BLaER1 treated with 17β-estradiol and CSF1 and Interleukin-3, amounts not matched to agents 10 nM and 100 nM (cell line): ENCODE measurements around the gene CNR1.

Source experiments
- H3K27ac ChIP-seq, 11 experiments: shearing (Covaris generic); formaldehyde crosslinking; 2 replicates each; pipeline ENCODE4 v1.8.1; 2022
- H3K27me3 ChIP-seq, 11 experiments: shearing (Covaris generic); formaldehyde crosslinking; 2 replicates each; pipeline ENCODE4 v1.8.1; 2022
- H3K36me3 ChIP-seq, 11 experiments: shearing (Covaris generic); formaldehyde crosslinking; 2 replicates each; pipeline ENCODE4 v1.8.1; 2022
- H3K4me1 ChIP-seq, 10 experiments: shearing (Covaris generic); formaldehyde crosslinking; 2 replicates each; pipeline ENCODE4 v1.8.1; 2022
- H3K4me2 ChIP-seq, 11 experiments: shearing (Covaris generic); formaldehyde crosslinking; 2 replicates each; pipeline ENCODE4 v1.8.1; 2022
- H3K4me3 ChIP-seq, 10 experiments: shearing (Covaris generic); formaldehyde crosslinking; 2 replicates each; pipeline ENCODE4 v1.8.1; 2022
- H3K9ac ChIP-seq, 11 experiments: shearing (Covaris generic); formaldehyde crosslinking; 2 replicates each; pipeline ENCODE4 v1.8.1; 2022
- H3K9me3 ChIP-seq, 11 experiments: shearing (Covaris generic); formaldehyde crosslinking; replicated peaks in 1 of 11; 2 replicates each; pipeline ENCODE4 v1.8.1; 2022
- H4K20me1 ChIP-seq, 11 experiments: shearing (Covaris generic); formaldehyde crosslinking; 2 replicates each; pipeline ENCODE4 v1.8.1; 2022
- Cebpa-rat ChIP-seq, 11 experiments: shearing (Covaris generic); IDR thresholded peaks; 2 replicates each; pipeline ENCODE4 v1.8.1; 2022

Gene CNR1

GRCh38 chr6:88171312-88171711 lies 5.2 kb upstream of the CNR1 start:
- Histone ChIP-seq H3K4me3 (no peak overlapping the region), H3K9me3 (no peaks in the 10 kb centered on the region), H3K27ac (no peak overlapping the region), H3K4me1 (peaks cover 0 to 5% (median 0%) of the 10 kb centered on the region in 10 experiments; a peak in 1 of 20 replicates), H3K9ac (no peak overlapping the region), H3K36me3 (no peaks in the 10 kb centered on the region), H3K27me3 (peaks cover 22 to 32% (median 30%) of the 10 kb centered on the region in 11 experiments), H4K20me1 (no peaks in the 10 kb centered on the region), H3K4me2 (no peak overlapping the region)
- TF ChIP-seq Cebpa-rat (IDR thresholded peaks at IDR 0.05): no peak

GRCh38 chr6:88168362-88168761 lies 2.2 kb upstream of the CNR1 start:
- TF ChIP-seq Cebpa-rat (IDR thresholded peaks at IDR 0.05): no peak
- peaks cover 0 to 5% (median 0%) of the 10 kb centered on the region in 10 experiments; a peak in 2 of 20 replicates for H3K4me1 ChIP-seq
- no peaks in the 10 kb centered on the region for H3K36me3 ChIP-seq
- peaks cover 33 to 61% (median 55%) of the 10 kb centered on the region in 11 experiments for H3K27me3 ChIP-seq
- H3K9me3 ChIP-seq: no peaks in the 10 kb centered on the region
- no peak overlapping the region for H3K4me2 ChIP-seq
- H3K27ac ChIP-seq: no peak overlapping the region
- H4K20me1 ChIP-seq: no peaks in the 10 kb centered on the region
- H3K4me3 ChIP-seq: no peak overlapping the region
- H3K9ac ChIP-seq: no peak overlapping the region

GRCh38 chr6:88167352-88167937 lies 1.3 kb upstream of the CNR1 start:
- Histone ChIP-seq H3K4me3 (peak overlapping the region; percentile 57 to 74 (median 66)), H3K4me2 (peak overlapping the region; percentile 80 to 94 (median 87)), H3K36me3 (no peaks in the 10 kb centered on the region), H4K20me1 (no peaks in the 10 kb centered on the region), H3K9ac (peak overlapping the region in 8 of 11 experiments; percentile 51 to 77 (median 65); a peak in 11 of 22 replicates), H3K9me3 (no peaks in the 10 kb centered on the region), H3K27ac (no peak overlapping the region; a peak in 1 of 22 replicates), H3K27me3 (peaks cover 33 to 62% (median 55%) of the 10 kb centered on the region in 11 experiments), H3K4me1 (peaks cover 0 to 5% (median 0%) of the 10 kb centered on the region in 10 experiments; a peak in 2 of 20 replicates)
- no peak for TF ChIP-seq Cebpa-rat (IDR thresholded peaks at IDR 0.05)

- Histone ChIP-seq H3K4me1 (peaks cover 0 to 5% (median 0%) of the 10 kb centered on the region in 10 experiments; a peak in 2 of 20 replicates), H3K36me3 (no peaks in the 10 kb centered on the region), H3K4me2 (peak overlapping the region; percentile 80 to 94 (median 87)), H4K20me1 (no peaks in the 10 kb centered on the region), H3K4me3 (peak overlapping the region; percentile 57 to 74 (median 66)), H3K9me3 (no peaks in the 10 kb centered on the region), H3K9ac (peak overlapping the region; percentile 51 to 77 (median 62); a peak in 21 of 22 replicates), H3K27me3 (peaks cover 33 to 62% (median 55%) of the 10 kb centered on the region in 11 experiments), H3K27ac (peak overlapping the region in 7 of 11 experiments; percentile 32 to 47 (median 40); a peak in 8 of 22 replicates)
- TF ChIP-seq Cebpa-rat (IDR thresholded peaks at IDR 0.05): no peak
Observed at GRCh38 chr6:88166493-88167351, 575 bp upstream of the CNR1 start.

GRCh38 chr6:88165087-88165843 lies 882 bp downstream of the CNR1 start:
- H3K4me1 ChIP-seq: peaks cover 0 to 5% (median 0%) of the 10 kb centered on the region in 10 experiments; a peak in 2 of 20 replicates
- no peaks in the 10 kb centered on the region for H4K20me1 ChIP-seq
- peak overlapping the region; percentile 15 to 77 (median 62); a peak in 14 of 22 replicates for H3K9ac ChIP-seq
- peaks cover 33 to 62% (median 55%) of the 10 kb centered on the region in 11 experiments for H3K27me3 ChIP-seq
- H3K36me3 ChIP-seq: no peaks in the 10 kb centered on the region
- peak overlapping the region; percentile 57 to 74 (median 66) for H3K4me3 ChIP-seq
- H3K9me3 ChIP-seq: no peaks in the 10 kb centered on the region
- H3K27ac ChIP-seq: peak overlapping the region in 1 of 11 experiments; percentile 32; a peak in 2 of 22 replicates
- no peak for TF ChIP-seq Cebpa-rat (IDR thresholded peaks at IDR 0.05)
- H3K4me2 ChIP-seq: peak overlapping the region; percentile 80 to 94 (median 87)

- peaks cover 0 to 5% (median 0%) of the 10 kb centered on the region in 10 experiments; a peak in 2 of 20 replicates for H3K4me1 ChIP-seq
- H4K20me1 ChIP-seq: no peaks in the 10 kb centered on the region
- no peak overlapping the region for H3K27ac ChIP-seq
- TF ChIP-seq Cebpa-rat (IDR thresholded peaks at IDR 0.05): no peak
- peaks cover 33 to 58% (median 51%) of the 10 kb centered on the region in 11 experiments for H3K27me3 ChIP-seq
- H3K9ac ChIP-seq: no peak overlapping the region
- no peaks in the 10 kb centered on the region for H3K36me3 ChIP-seq
- no peak overlapping the region; a peak in 3 of 22 replicates for H3K4me2 ChIP-seq
- H3K9me3 ChIP-seq: no peaks in the 10 kb centered on the region
- H3K4me3 ChIP-seq: no peak overlapping the region
Observed at GRCh38 chr6:88164061-88164460, 2.1 kb downstream of the CNR1 start.

GRCh38 chr6:88163616-88164015 lies 2.5 kb downstream of the CNR1 start:
- peaks cover 0 to 5% (median 0%) of the 10 kb centered on the region in 10 experiments; a peak in 2 of 20 replicates for H3K4me1 ChIP-seq
- no peak for TF ChIP-seq Cebpa-rat (IDR thresholded peaks at IDR 0.05)
- no peak overlapping the region for H3K4me3 ChIP-seq
- no peaks in the 10 kb centered on the region for H4K20me1 ChIP-seq
- no peak overlapping the region for H3K9ac ChIP-seq
- H3K36me3 ChIP-seq: no peaks in the 10 kb centered on the region
- H3K9me3 ChIP-seq: no peaks in the 10 kb centered on the region
- no peak overlapping the region for H3K4me2 ChIP-seq
- peaks cover 33 to 53% (median 47%) of the 10 kb centered on the region in 11 experiments for H3K27me3 ChIP-seq
- H3K27ac ChIP-seq: no peak overlapping the region

GRCh38 chr6:88161940-88162339 lies 4.2 kb downstream of the CNR1 start:
- Histone ChIP-seq H3K9me3 (no peaks in the 10 kb centered on the region), H3K9ac (no peak overlapping the region), H3K4me2 (no peak overlapping the region), H4K20me1 (no peaks in the 10 kb centered on the region), H3K27me3 (peaks cover 17 to 37% (median 30%) of the 10 kb centered on the region in 11 experiments), H3K4me3 (no peak overlapping the region), H3K36me3 (no peaks in the 10 kb centered on the region), H3K27ac (no peak overlapping the region), H3K4me1 (no peaks in the 10 kb centered on the region; a peak in 1 of 20 replicates)
- TF ChIP-seq Cebpa-rat (IDR thresholded peaks at IDR 0.05): no peak
